Mucosa of rectum (tissue), 2 donors: Measurements from ENCODE around the gene ZNF687.

ENCODE experiments used
- H3K27ac ChIP-seq, 2 donors: one replicate each; pipeline ENCODE4 v1.7.0; 2013; ENCODE audit warnings: inconsistent platforms in 2 of 2, low read depth in 2 of 2, low read length in 2 of 2
- H3K27me3 ChIP-seq, 2 donors: one replicate each; pipeline ENCODE4 v1.7.0; 2013; ENCODE audit warnings: low read length in 2 of 2; ENCODE audit not compliant: control insufficient read depth in 2 of 2, insufficient read depth in 2 of 2
- H3K36me3 ChIP-seq, 2 donors: one replicate each; pipeline ENCODE4 v1.7.0; 2013; ENCODE audit warnings: low read length in 2 of 2; ENCODE audit not compliant: control insufficient read depth in 2 of 2, insufficient read depth in 2 of 2
- H3K4me1 ChIP-seq, 2 donors: one replicate each; pipeline ENCODE4 v1.7.0; 2013; ENCODE audit warnings: low read length in 2 of 2, mild to moderate bottlenecking in 1 of 2; ENCODE audit not compliant: control insufficient read depth in 2 of 2, insufficient read depth in 2 of 2
- H3K4me3 ChIP-seq, 2 donors: one replicate each; pipeline ENCODE4 v1.7.0; 2013; ENCODE audit warnings: low read length in 2 of 2
- H3K9ac ChIP-seq, 2 donors: one replicate each; pipeline ENCODE4 v1.7.0; 2013; ENCODE audit warnings: low read length in 2 of 2, low read depth in 1 of 2, mild to moderate bottlenecking in 1 of 2
- H3K9me3 ChIP-seq, 2 donors: one replicate each; pipeline ENCODE4 v1.7.0; 2013; ENCODE audit warnings: low read length in 2 of 2; ENCODE audit not compliant: control insufficient read depth in 2 of 2
- donor health status: healthy.
- donor health status: Normal muscosa, but diverticular disease.

ZNF687 gene

DNA sequence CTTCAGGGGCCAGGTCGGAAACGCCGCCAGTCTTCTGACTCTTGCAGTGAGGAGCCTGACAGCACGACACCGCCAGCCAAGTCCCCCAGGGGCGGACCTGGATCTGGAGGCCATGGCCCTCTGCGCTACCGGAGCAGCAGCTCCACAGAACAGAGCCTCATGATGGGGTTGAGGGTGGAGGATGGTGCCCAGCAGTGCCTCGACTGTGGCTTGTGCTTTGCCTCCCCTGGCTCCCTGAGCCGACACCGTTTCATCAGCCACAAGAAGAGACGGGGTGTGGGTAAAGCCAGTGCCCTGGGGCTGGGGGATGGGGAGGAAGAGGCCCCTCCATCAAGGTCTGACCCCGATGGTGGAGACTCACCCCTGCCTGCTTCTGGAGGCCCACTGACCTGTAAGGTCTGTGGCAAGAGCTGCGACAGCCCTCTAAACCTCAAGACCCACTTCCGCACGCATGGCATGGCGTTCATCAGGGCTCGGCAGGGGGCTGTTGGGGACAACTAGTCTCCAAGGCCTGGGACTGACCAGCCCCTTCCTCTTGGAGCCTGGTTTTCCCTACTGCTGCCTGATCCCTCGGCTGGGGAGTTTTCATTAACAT, 8.7 kb downstream of the ZNF687 start:
- H3K9me3 ChIP-seq: no peaks in the 10 kb centered on the region
- H3K9ac ChIP-seq: no peak overlapping the region
- H3K27me3 ChIP-seq: no peaks in the 10 kb centered on the region
- peaks cover 82 to 95% of the 10 kb centered on the region in 2 donors for H3K36me3 ChIP-seq
- no peaks in the 10 kb centered on the region for H3K4me1 ChIP-seq
- no peak overlapping the region for H3K4me3 ChIP-seq
- H3K27ac ChIP-seq: no peak overlapping the region

DNA sequence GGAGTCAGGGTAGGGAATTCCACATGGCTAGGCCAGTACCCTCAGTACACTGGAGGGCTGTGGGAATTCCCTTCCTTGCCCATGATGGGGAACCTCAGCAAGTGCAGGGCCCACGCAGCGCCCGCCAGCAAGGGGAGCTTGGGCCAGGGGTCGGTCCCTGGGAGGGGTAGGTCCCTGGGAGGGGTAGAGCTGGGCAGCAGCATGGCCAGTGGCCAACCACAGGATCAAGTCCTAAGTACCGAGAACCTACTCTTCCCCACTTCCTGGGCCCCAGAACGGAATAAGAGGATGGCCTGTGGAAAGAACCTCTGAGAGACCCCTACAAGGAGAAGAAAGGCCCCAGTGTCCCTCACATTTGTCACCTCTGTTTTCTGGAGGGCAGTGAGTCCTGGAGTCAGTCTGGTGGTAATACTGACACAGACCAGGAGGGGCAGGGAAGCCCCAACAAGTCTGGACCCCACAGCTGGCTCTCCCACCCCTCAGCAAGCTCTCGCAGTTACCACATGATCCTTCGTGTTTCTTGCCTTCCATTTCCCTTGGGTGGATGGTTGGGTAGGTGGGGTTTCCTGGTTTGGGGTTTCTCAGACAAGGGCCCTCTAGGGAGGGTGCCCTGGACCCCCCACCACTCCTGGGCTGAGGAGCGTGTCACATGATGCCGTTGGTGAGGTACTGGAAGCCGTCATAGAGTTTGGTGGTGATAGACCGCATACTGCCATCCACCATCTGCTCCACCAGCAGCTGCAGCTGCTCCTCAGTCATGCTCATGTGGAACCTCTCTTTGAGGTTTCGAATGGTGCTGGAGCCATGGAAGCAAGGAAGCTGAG, 10.3 kb downstream of the ZNF687 start:
- Histone ChIP-seq H3K27ac (no peak overlapping the region), H3K9me3 (no peaks in the 10 kb centered on the region), H3K27me3 (no peaks in the 10 kb centered on the region), H3K9ac (no peak overlapping the region), H3K36me3 (peaks cover 74 to 91% of the 10 kb centered on the region in 2 donors), H3K4me3 (no peak overlapping the region), H3K4me1 (no peaks in the 10 kb centered on the region)

DNA sequence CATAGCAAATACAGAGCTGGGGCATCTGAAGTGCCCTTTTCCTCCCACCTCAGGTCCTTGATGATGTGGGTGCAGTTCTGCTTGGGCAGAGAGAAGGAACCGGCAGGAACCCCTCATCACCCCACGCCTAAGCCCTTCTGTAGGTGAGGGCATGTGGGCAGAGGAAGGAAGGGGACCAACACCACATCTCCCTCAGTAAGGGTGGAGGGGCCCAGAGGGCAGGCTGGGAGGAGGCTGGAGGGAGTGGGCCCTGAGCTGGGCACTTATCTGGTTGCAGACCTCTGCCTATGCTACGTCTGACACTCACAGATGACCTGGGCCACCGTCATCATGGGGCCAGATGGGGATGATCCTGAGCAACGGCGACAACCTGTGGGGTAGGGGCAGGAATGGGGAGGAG, 11.0 kb downstream of the ZNF687 start:
- Histone ChIP-seq H3K27ac (no peak overlapping the region), H3K36me3 (peaks cover 73 to 89% of the 10 kb centered on the region in 2 donors), H3K27me3 (no peaks in the 10 kb centered on the region), H3K9me3 (no peaks in the 10 kb centered on the region), H3K9ac (no peak overlapping the region), H3K4me3 (no peak overlapping the region), H3K4me1 (no peaks in the 10 kb centered on the region)

DNA sequence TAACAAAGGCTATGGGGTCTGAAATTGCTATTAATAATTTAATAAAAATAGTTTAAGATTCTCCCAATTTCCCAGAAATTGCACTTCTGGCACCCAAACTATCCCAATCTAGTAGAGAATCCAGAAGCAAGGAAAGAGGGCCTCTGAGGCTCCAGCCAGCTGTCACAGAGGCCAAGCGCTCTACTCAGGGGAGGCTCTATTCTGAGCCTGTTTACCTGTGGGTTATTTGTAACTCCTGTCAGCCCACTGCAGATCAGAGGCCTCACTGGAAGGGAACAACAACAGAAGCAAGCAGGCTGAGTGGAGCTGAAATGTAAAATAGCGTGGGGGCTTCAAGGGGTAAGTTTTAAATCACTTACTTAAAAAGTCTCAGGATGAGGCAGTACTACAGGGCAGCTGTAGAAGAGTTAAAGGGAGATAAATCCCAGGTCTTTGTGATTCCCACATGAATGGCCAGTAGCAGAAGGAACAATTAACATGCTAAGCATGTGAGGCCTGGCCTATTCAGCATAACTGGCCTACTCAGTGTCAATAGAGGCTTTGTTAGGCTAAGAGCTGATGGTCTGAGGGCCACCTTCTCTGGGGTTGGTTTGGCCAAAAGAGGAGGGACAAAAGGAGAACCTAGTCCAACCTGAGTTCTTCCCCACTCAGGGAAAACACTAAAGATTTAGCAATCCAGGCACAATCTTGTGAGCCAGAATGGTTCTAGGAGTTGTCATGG, 12.8 kb downstream of the ZNF687 start:
- Histone ChIP-seq H3K27me3 (no peaks in the 10 kb centered on the region), H3K27ac (no peak overlapping the region), H3K9ac (no peak overlapping the region), H3K36me3 (peaks cover 70 to 90% of the 10 kb centered on the region in 2 donors), H3K4me1 (no peaks in the 10 kb centered on the region), H3K4me3 (no peak overlapping the region), H3K9me3 (no peaks in the 10 kb centered on the region)

DNA sequence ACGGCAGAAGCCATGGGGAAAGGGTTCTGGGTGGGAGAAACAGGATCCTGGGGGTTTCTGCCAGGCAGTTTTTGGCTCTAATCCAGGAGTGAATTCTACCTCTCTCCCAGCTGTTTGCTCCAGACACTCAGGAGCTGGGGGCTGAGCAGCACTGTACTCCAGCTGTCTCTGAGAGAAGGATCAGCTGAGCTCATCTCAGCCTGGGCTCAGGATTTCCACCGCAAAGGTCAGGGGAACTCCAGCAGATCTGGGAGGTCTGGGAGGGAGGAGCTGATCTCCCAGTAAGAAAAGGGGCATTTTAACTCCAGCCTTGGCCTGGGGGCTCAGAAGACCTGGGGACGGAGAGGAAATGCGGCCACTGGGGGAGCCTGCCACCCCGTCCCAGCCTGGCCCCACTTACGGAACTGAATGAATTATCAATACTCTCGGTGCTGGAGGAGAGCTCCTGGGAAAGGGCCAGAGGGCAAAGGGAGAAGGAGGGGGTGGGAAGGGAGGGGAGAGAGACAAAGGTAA, 27.8 kb downstream of the ZNF687 start:
- H3K9ac ChIP-seq: no peak overlapping the region
- H3K4me1 ChIP-seq: peaks cover 0 to 14% of the 10 kb centered on the region in 2 donors
- H3K36me3 ChIP-seq: peaks cover 72 to 75% of the 10 kb centered on the region in 2 donors
- H3K4me3 ChIP-seq: no peak overlapping the region
- peak overlapping the region in 1 of 2 donors; percentile 27 for H3K27ac ChIP-seq
- no peaks in the 10 kb centered on the region for H3K9me3 ChIP-seq
- no peaks in the 10 kb centered on the region for H3K27me3 ChIP-seq

DNA sequence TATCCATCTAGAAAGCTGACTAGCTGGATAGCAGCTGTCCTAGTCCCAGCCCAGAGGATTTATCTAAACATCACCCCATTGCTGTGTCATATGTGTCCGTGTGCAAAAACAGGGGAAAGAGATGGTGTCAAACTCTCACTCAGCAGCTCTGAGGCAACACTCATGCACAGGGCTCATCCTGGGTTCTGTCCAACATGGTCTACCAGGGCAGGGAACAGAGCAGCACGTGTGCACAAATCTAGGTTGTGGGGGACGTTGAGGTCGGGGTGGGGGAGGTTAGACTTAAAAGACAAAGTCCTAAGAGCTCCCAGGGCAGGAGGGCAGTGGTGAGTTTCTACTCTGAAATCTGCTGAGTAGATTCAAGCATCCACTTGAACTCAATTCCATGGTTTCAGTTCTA, 28.9 kb downstream of the ZNF687 start:
- Histone ChIP-seq H3K4me1 (peaks cover 0 to 14% of the 10 kb centered on the region in 2 donors), H3K4me3 (no peak overlapping the region), H3K36me3 (peaks cover 70 to 74% of the 10 kb centered on the region in 2 donors), H3K9ac (no peak overlapping the region), H3K9me3 (no peaks in the 10 kb centered on the region), H3K27ac (peak overlapping the region; percentile 28 to 65), H3K27me3 (no peaks in the 10 kb centered on the region)

DNA sequence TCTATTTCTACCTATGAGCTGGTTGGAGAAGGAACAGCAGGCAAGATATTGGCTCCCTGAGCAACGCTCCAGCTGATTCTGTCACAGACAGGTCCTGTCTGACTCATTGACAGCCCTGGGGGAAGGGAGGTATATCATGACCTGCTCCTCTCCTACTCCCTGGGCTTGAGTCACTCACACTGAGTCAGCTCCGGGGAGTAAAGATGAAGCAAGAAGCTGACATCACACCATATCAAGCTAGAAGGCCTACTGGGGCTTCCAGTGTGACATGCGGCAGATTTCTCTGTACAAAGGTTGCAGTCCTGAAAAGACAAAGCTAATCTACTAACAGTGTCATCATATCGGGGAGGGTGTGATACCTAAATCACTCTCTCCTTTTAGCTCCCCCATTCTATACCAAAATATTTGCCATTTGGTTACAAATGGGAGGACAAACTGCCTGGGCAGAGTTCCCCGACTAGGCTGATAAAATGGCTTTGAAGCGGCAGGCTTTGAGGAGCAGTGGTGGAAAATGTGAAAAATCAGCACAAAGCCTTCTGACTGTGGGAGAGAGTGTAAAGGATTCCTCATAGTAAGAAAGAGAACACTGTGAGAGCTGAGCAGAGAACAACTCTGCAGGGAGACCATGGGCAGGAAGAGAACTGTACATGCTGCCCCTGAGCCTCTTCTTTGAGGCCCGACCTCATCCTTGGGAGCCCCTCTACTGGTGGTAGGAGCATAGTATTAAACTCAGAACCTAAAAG, 29.7 kb downstream of the ZNF687 start:
- H3K27ac ChIP-seq: peak overlapping the region; percentile 63 to 65
- peaks cover 0 to 14% of the 10 kb centered on the region in 2 donors for H3K4me1 ChIP-seq
- no peaks in the 10 kb centered on the region for H3K9me3 ChIP-seq
- H3K36me3 ChIP-seq: peaks cover 67 to 71% of the 10 kb centered on the region in 2 donors
- H3K4me3 ChIP-seq: no peak overlapping the region
- H3K9ac ChIP-seq: peak overlapping the region in 1 of 2 donors; percentile 27
- no peaks in the 10 kb centered on the region for H3K27me3 ChIP-seq

DNA sequence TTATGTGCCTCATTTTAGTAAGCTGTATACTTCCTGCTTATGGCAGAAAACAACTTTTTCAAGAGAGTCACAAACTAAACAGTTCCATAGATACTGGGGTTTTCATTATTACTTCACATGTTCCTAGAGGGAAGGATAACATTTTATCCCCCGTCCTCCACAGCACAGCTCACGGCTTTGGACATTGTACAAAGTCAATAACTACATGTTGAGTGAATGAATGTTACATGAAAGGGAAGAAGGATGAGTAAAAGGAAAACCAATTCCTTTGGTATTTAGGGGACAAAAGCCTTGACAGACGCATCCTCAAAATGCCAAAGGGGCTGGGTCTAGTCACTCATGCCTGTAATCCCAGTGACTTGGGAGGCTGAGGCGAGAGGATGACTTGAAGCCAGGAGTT, 30.3 kb downstream of the ZNF687 start:
- Histone ChIP-seq H3K4me3 (no peak overlapping the region), H3K36me3 (peaks cover 64 to 66% of the 10 kb centered on the region in 2 donors)

DNA sequence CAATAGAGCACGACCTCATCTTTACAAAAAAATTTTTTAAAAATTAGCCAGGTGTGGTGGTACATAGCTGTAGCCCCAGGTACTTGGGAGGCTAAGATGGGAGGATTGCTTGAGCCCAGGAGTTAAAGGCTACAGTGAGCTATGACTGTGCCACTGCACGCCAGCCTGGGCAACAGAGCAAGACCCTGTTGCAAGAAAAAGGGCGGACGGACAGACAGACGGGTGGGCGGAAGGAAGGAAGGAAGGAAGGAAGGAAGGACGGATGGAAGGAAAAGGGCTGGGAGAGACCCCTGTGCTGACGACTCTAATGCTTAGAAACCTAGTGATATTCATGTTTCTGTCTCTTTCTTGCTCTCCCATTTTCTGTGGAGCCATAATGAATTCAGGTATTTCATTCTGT, 30.7 kb downstream of the ZNF687 start:
- H3K27me3 ChIP-seq: no peaks in the 10 kb centered on the region
- H3K4me1 ChIP-seq: peaks cover 0 to 14% of the 10 kb centered on the region in 2 donors
- no peak overlapping the region for H3K27ac ChIP-seq
- H3K36me3 ChIP-seq: peaks cover 61 to 66% of the 10 kb centered on the region in 2 donors
- H3K4me3 ChIP-seq: no peak overlapping the region
- no peaks in the 10 kb centered on the region for H3K9me3 ChIP-seq
- H3K9ac ChIP-seq: no peak overlapping the region

More for the DNA sequence above, 30.3 kb downstream of the ZNF687 start:
- no peaks in the 10 kb centered on the region for H3K27me3 ChIP-seq
- no peaks in the 10 kb centered on the region for H3K9me3 ChIP-seq
- peak overlapping the region; percentile 63 to 65 for H3K27ac ChIP-seq
- H3K4me1 ChIP-seq: peaks cover 0 to 14% of the 10 kb centered on the region in 2 donors
- no peak overlapping the region for H3K9ac ChIP-seq
